AG04449 (cell line): ENCODE measurements around the gene SFTA2.

Experiments
- CTCF ChIA-PET: fragments of 350-600 bp; formaldehyde crosslinking; extraction: SDS; loops from one replicate; lab custom pipeline; 2021; ENCODE audit warnings: antibody characterized with exemption; lab: Yijun Ruan, JAX
- POLR2A ChIA-PET: fragments of 400-600, 350-600 bp; formaldehyde crosslinking; extraction: SDS; loops from one replicate; lab custom pipeline; 2020; ENCODE audit warnings: antibody characterized with exemption, inconsistent platforms; lab: Yijun Ruan, JAX
- DNase-seq: peaks from one replicate; pipeline ENCODE4 v3.0.0-alpha.2; 2010; ENCODE audit warnings: low read depth, low spot score
- H3K4me3 ChIP-seq: 2 replicates; pipeline ENCODE4 v1.5.1; 2011; ENCODE audit warnings: low read depth, mild to moderate bottlenecking, control low read depth, low read length
- CTCF ChIP-seq: IDR thresholded peaks from one replicate; pipeline ENCODE4 v1.5.1; 2011; ENCODE audit warnings: mild to moderate bottlenecking, moderate library complexity, low read length, control low read depth, inconsistent platforms; ENCODE audit not compliant: insufficient read depth; ENCODE audit errors: missing control alignments

SFTA2 gene

GRCh38 chr6:30957716-30958115, 25.7 kb upstream of the SFTA2 start:
- DNase-seq = no peak
- no peak overlapping the region for H3K4me3 ChIP-seq
- ChIA-PET CTCF (interaction anchor here (0.7 to 2.9 kb wide), 2 partner anchors 15 to 111 kb away, joined by 3 to 17 read pairs; no protein-coding TSS in a partner anchor), POLR2A (no interaction called here)
- no peak for TF ChIP-seq CTCF

GRCh38 chr6:30955367-30956042, 23.5 kb upstream of the SFTA2 start:
- CTCF ChIA-PET = interaction anchor here (0.8 to 1.7 kb wide), 8 partner anchors 11 to 115 kb away, joined by 3 to 11 read pairs (median 5); partner anchors contain the start of gene VARS2
- no peak for TF ChIP-seq CTCF
- peak overlapping the region; percentile 40 for H3K4me3 ChIP-seq
- POLR2A ChIA-PET = no interaction called here
- no peak for DNase-seq

GRCh38 chr6:30954631-30955366, 22.8 kb upstream of the SFTA2 start:
- CTCF ChIA-PET = interaction anchor here (0.9 to 1.7 kb wide), 4 partner anchors 12 to 114 kb away, joined by 3 to 11 read pairs (median 6); no protein-coding TSS in a partner anchor
- DNase-seq = no peak
- POLR2A ChIA-PET = no interaction called here
- TF ChIP-seq CTCF = no peak
- peak overlapping the region; percentile 40 for H3K4me3 ChIP-seq

GRCh38 chr6:30951907-30952469, 20.0 kb upstream of the SFTA2 start:
- CTCF ChIA-PET = interaction anchor here (1.0 kb wide), 1 partner anchor 9 kb away, joined by 8 read pairs; no protein-coding TSS in a partner anchor
- DNase-seq = no peak
- no peak for TF ChIP-seq CTCF
- H3K4me3 ChIP-seq = no peak overlapping the region
- POLR2A ChIA-PET = no interaction called here

GRCh38 chr6:30948811-30949210, 16.8 kb upstream of the SFTA2 start:
- CTCF ChIA-PET = interaction anchor here (1.0 to 1.9 kb wide), 3 partner anchors 120 to 131 kb away, joined by 3 to 8 read pairs (median 3); no protein-coding TSS in a partner anchor
- no peak for TF ChIP-seq CTCF
- DNase-seq = no peak

More at GRCh38 chr6:30948811-30949210, 16.8 kb upstream of the SFTA2 start:
- no peak overlapping the region for H3K4me3 ChIP-seq
- POLR2A ChIA-PET = no interaction called here
